HUDEP-2 (cell line): ENCODE results near the gene MRPL36.

ENCODE experiments used
- DNase-seq, 76 experiments: peaks; one replicate each; lab custom pipeline; 2025; ENCODE audit not compliant: unreplicated experiment in 76 of 76; lab: John Stamatoyannopoulos, UW

The MRPL36 gene

GRCh38 chr5:1797855-1798254 is 1.8 kb downstream of the MRPL36 start:
- no peak for DNase-seq

GRCh38 chr5:1797103-1797800 is 2.4 kb downstream of the MRPL36 start:
- no peak for DNase-seq

- DNase-seq: no peak
Observed at GRCh38 chr5:1796371-1797102, 3.1 kb downstream of the MRPL36 start.

- no peak for DNase-seq
Observed at GRCh38 chr5:1795931-1796330, 3.7 kb downstream of the MRPL36 start.

GRCh38 chr5:1795506-1795905 is 4.1 kb downstream of the MRPL36 start:
- no peak for DNase-seq

GRCh38 chr5:1794901-1795290 is 4.7 kb downstream of the MRPL36 start:
- DNase-seq: no peak

- no peak for DNase-seq
Observed at GRCh38 chr5:1793966-1794900, 5.4 kb downstream of the MRPL36 start.

GRCh38 chr5:1793301-1793740 is 6.3 kb downstream of the MRPL36 start:
- no peak for DNase-seq

- DNase-seq: peak in 8 of 76 experiments; percentile 0 to 23 (median 6)
Observed at GRCh38 chr5:1792842-1793266, 6.8 kb downstream of the MRPL36 start.

GRCh38 chr5:1791176-1791575 is 8.5 kb downstream of the MRPL36 start:
- DNase-seq: no peak

- no peak for DNase-seq
Observed at GRCh38 chr5:1789834-1790471, 9.7 kb downstream of the MRPL36 start.

GRCh38 chr5:1789438-1789833 is 10.2 kb downstream of the MRPL36 start:
- peak in 2 of 76 experiments; percentile 6 to 10 for DNase-seq

- no peak for DNase-seq
Observed at GRCh38 chr5:1788828-1789227, 10.8 kb downstream of the MRPL36 start.

- no peak for DNase-seq
Observed at GRCh38 chr5:1788200-1788599, 11.4 kb downstream of the MRPL36 start.

GRCh38 chr5:1787472-1788047 is 12.1 kb downstream of the MRPL36 start:
- DNase-seq: no peak

- DNase-seq: no peak
Observed at GRCh38 chr5:1786621-1787471, 12.8 kb downstream of the MRPL36 start.

GRCh38 chr5:1785984-1786383 is 13.7 kb downstream of the MRPL36 start:
- DNase-seq: no peak

- DNase-seq: no peak
Observed at GRCh38 chr5:1785062-1785461, 14.6 kb downstream of the MRPL36 start.
